Stimulated activated CD8-positive, alpha-beta memory T cell treated with anti-CD3 and anti-CD28 coated beads, Interleukin-2, amount 100 ng/mL, for 1 hour (primary cell): ENCODE results near the gene SLC49A3.

Source experiments
- DNase-seq, 2 donors: peaks; one replicate each; pipeline ENCODE4 v3.0.0-alpha.2; 2020; ENCODE audit warnings: low read depth in 2 of 2

SLC49A3 gene

GRCh38 chr4:633406-633805, 55.5 kb downstream of the SLC49A3 start:
- no peak for DNase-seq

GRCh38 chr4:632926-633325, 56.0 kb downstream of the SLC49A3 start:
- no peak for DNase-seq

- DNase-seq, result no peak
Measured at GRCh38 chr4:632196-632790, 56.7 kb downstream of the SLC49A3 start.
